K562 (cell line): Measurements from ENCODE around the gene SLC2A10. TPM values are rescaled to one million over a fixed set of nuclear protein-coding genes. Genes with fewer than 3 reads are reported as not detected.

Experiments used
- FOSL1 ChIP-seq: fragments of 200-800 bp; sonication (Bioruptor generic); conservative IDR thresholded peaks from 2 replicates; pipeline ENCODE4 v1.6.1; 2016; ENCODE audit warnings: missing genetic modification characterization, missing compliant biosample characterization
- PRDM10 ChIP-seq: fragments of 450-650 bp; IDR thresholded peaks from 2 replicates; pipeline ENCODE4 v1.6.1; 2018; ENCODE audit not compliant: partially characterized antibody
- SFPQ ChIP-seq: fragments of 200-400 bp; formaldehyde crosslinking; IDR thresholded peaks from 2 replicates; pipeline ENCODE4 v1.6.1; 2017; ENCODE audit warnings: mild to moderate bottlenecking, low read depth, low read length, moderate library complexity
- SMC3 ChIP-seq: conservative IDR thresholded peaks from 2 replicates; pipeline ENCODE4 v1.6.1; 2011; ENCODE audit warnings: low read depth, low read length, improper control_type of control experiment; ENCODE audit not compliant: insufficient read depth
- ZNF766 ChIP-seq: fragments of 200-800 bp; sonication (Bioruptor generic); conservative IDR thresholded peaks from 2 replicates; pipeline ENCODE4 v1.6.1; 2016; ENCODE audit warnings: missing genetic modification characterization, missing compliant biosample characterization
- polyA plus RNA-seq, 8 experiments: library from polyadenylated mRNA; depleted of rRNA in 4 of 8; stranded (reverse) in 5 of 8; unstranded in 3 of 8; fragments of >200 nt; fragmentation: Nextera tagmentation in 2 of 8; fragmentation: Illumina TruSeq in 1 of 8; extraction: Ambion mirVana in 2 of 8; extraction: Trizol in 1 of 8; gene quantifications; 2 replicates each; pipeline versions ENCODE4 v1.2.1 to v1.2.3, GENCODE V29; 2011 to 2014; ENCODE audit warnings: inconsistent platforms in 1 of 8, missing spikeins in 1 of 8
- total RNA-seq, 7 experiments: library from RNA; depleted of rRNA in 6 of 7; stranded (reverse); fragments of >200 nt in 6 of 7; fragmentation: Illumina TruSeq in 2 of 7; extraction: Trizol in 2 of 7; gene quantifications; 2 replicates each; pipeline versions ENCODE4 v1.2.1 to v1.2.3, GENCODE V29; 2011 to 2021; ENCODE audit warnings: low replicate concordance in 1 of 7

SLC2A10 gene
- total and polyA plus RNA-seq, 9 of the 15 experiments (the other 6 are each of a cell fraction or from before 2014, with no cell fraction given) = 0.01 to 1.8 (median 0.10) TPM

- TF ChIP-seq PRDM10 (peak; percentile 86), SMC3 (no peak), ZNF766 (CRISPR knock-in tag) (no peak), FOSL1 (tag) (0 out of 2 replicates have a peak, but pooled peaks have one; percentile 14), SFPQ (no peak)
Measured at GRCh38 chr20:46690219-46691106, 19.0 kb upstream of the SLC2A10 start (continued).
